T-helper 17 cell (primary cell): ENCODE measurements around the gene ITGB7. TPM values are rescaled to one million over a fixed set of nuclear protein-coding genes. Genes with fewer than 3 reads are reported as not detected.

ENCODE experiments used
- ATAC-seq: fragments of 150-1000 bp; cut with Tn5 transposase; 2 replicates; pipeline ENCODE4 v1.10.0; 2021; ENCODE audit warnings: mild to moderate bottlenecking, moderate library complexity
- DNase-seq, 3 donors: peaks; one replicate each; pipeline versions ENCODE4 v3.0.0 to v3.0.0-alpha.2; 2020 to 2021
- H3K9me3 ChIP-seq: one replicate; pipeline ENCODE4 v1.7.0; 2013; ENCODE audit warnings: low read length, mild to moderate bottlenecking; ENCODE audit not compliant: control insufficient read depth, poor library complexity, severe bottlenecking
- H3K27ac Mint-ChIP-seq: one replicate; pipeline ENCODE4 v1.8.0; 2022; ENCODE audit warnings: mild to moderate bottlenecking, moderate library complexity, mixed read lengths
- H3K27me3 Mint-ChIP-seq: one replicate; pipeline ENCODE4 v1.8.0; 2022; ENCODE audit warnings: mixed read lengths
- H3K36me3 Mint-ChIP-seq: one replicate; pipeline ENCODE4 v1.8.0; 2022; ENCODE audit warnings: low read depth, mixed read lengths
- H3K4me1 Mint-ChIP-seq: one replicate; pipeline ENCODE4 v1.8.0; 2022; ENCODE audit warnings: mild to moderate bottlenecking, mixed read lengths
- H3K4me3 Mint-ChIP-seq: one replicate; pipeline ENCODE4 v1.8.0; 2022; ENCODE audit warnings: mild to moderate bottlenecking, moderate library complexity, mixed read lengths
- total RNA-seq, 4 donors: library from RNA in 2 of 4; stranded (reverse) in 2 of 4; gene quantifications; one replicate each; pipeline ENCODE4 v1.2.3 and lab custom pipeline; 2022 to 2026

ITGB7 gene
- total RNA-seq, 2 donors from 2014 or later: 306 to 367 TPM

GRCh38 chr12:53143355-53143754 lies 63.7 kb downstream of the ITGB7 start:
- peaks cover 6% of the 10 kb centered on the region for H3K27me3 Mint-ChIP-seq
- peaks cover 3% of the 10 kb centered on the region for H3K36me3 Mint-ChIP-seq
- no peak for ATAC-seq
- H3K4me3 Mint-ChIP-seq: no peak overlapping the region
- DNase-seq: no peak
- H3K27ac Mint-ChIP-seq: no peak overlapping the region
- no peaks in the 10 kb centered on the region for H3K9me3 ChIP-seq
- no peaks in the 10 kb centered on the region for H3K4me1 Mint-ChIP-seq

Other genes starting within 250 kb of the ITGB7 start
- gene EIF4B, start 200.8 kb downstream of the ITGB7 start, total RNA-seq: 100 to 1,000 TPM; 635 to 667 TPM
- gene TNS2, start 157.2 kb downstream of the ITGB7 start, total RNA-seq: 1 to 10 TPM; 1.4 to 3.1 TPM
- gene SPRYD3, start 127.9 kb downstream of the ITGB7 start, total RNA-seq: 10 to 100 TPM; 23.1 to 29.6 TPM
- gene IGFBP6, start 109.6 kb downstream of the ITGB7 start, total RNA-seq: under 1 TPM in 1 of 2 donors, not detected in 1; 0.45 TPM
- gene SOAT2, start 103.8 kb downstream of the ITGB7 start, total RNA-seq: 1 to 10 TPM in 1 of 2 donors, under 1 TPM in 1; 0.83 to 2.5 TPM
- 10 to 100 TPM; 24.3 to 34.6 TPM for gene ZNF740, start 26.5 kb downstream of the ITGB7 start, total RNA-seq
- 10 to 100 TPM; 57.2 to 61.0 TPM for gene CSAD, start 26.3 kb downstream of the ITGB7 start, total RNA-seq
- 10 to 100 TPM; 57.6 to 57.8 TPM for gene RARG, start 25.0 kb upstream of the ITGB7 start, total RNA-seq
- gene ESPL1, start 61.0 kb upstream of the ITGB7 start, total RNA-seq: under 1 TPM; 0.30 to 0.83 TPM
- 100 to 1,000 TPM; 566 to 600 TPM for gene PFDN5, start 88.3 kb upstream of the ITGB7 start, total RNA-seq
- gene MYG1, start 92.4 kb upstream of the ITGB7 start, total RNA-seq: 10 to 100 TPM; 30.6 to 32.5 TPM
- gene AAAS, start 114.4 kb upstream of the ITGB7 start, total RNA-seq: 10 to 100 TPM; 31.2 to 31.8 TPM
- not detected for gene SP7, start 129.1 kb upstream of the ITGB7 start, total RNA-seq
- 10 to 100 TPM; 69.6 to 75.1 TPM for gene SP1, start 172.9 kb upstream of the ITGB7 start, total RNA-seq
- not detected for gene AMHR2, start 216.6 kb upstream of the ITGB7 start, total RNA-seq
- gene PRR13, start 234.5 kb upstream of the ITGB7 start, total RNA-seq: 100 to 1,000 TPM; 168 to 188 TPM
- gene PCBP2, start 244.9 kb upstream of the ITGB7 start, total RNA-seq: 1,000 to 10,000 TPM; 1,028 to 1,089 TPM